IMR-90 (cell line): Measurements from ENCODE around the gene INPP5A.

ENCODE experiments used
- FOS ChIP-seq: fragments of 150-350 bp; IDR thresholded peaks from 2 replicates; pipeline ENCODE4 v1.6.1; 2016; ENCODE audit warnings: low read depth, low read length
- MXI1 ChIP-seq: IDR thresholded peaks from 2 replicates; pipeline ENCODE4 v1.6.1; 2012; ENCODE audit warnings: low read depth, mild to moderate bottlenecking, low read length, moderate library complexity, borderline replicate concordance
- POLR2A ChIP-seq: IDR thresholded peaks from 2 replicates; pipeline ENCODE4 v1.6.1; 2012; ENCODE audit warnings: mild to moderate bottlenecking, low read depth, low read length
- RAD21 ChIP-seq: IDR thresholded peaks from 2 replicates; pipeline ENCODE4 v1.6.1; 2012; ENCODE audit warnings: low read length, improper control_type of control experiment
- RCOR1 ChIP-seq: IDR thresholded peaks from 2 replicates; pipeline ENCODE4 v1.6.1; 2012; ENCODE audit warnings: mild to moderate bottlenecking, low read length, improper control_type of control experiment; ENCODE audit not compliant: insufficient replicate concordance
- SMC3 ChIP-seq: fragments of 150-350 bp; IDR thresholded peaks from 2 replicates; pipeline ENCODE4 v1.6.1; 2016; ENCODE audit warnings: low read depth, mild to moderate bottlenecking, antibody characterized with exemption, low read length, moderate library complexity
- TF ChIP-seq, protein P1 (sequence below): conservative IDR thresholded peaks from 2 replicates; pipeline ENCODE4 v1.5.1; 2012; ENCODE audit warnings: mild to moderate bottlenecking, low read depth, low read length, improper control_type of control experiment
- TF ChIP-seq, protein P2 (sequence below): fragments of 150-350 bp; IDR thresholded peaks from 2 replicates; pipeline ENCODE4 v1.6.1; 2016; ENCODE audit warnings: low read depth, mild to moderate bottlenecking, low read length, moderate library complexity, borderline replicate concordance

DNA sequence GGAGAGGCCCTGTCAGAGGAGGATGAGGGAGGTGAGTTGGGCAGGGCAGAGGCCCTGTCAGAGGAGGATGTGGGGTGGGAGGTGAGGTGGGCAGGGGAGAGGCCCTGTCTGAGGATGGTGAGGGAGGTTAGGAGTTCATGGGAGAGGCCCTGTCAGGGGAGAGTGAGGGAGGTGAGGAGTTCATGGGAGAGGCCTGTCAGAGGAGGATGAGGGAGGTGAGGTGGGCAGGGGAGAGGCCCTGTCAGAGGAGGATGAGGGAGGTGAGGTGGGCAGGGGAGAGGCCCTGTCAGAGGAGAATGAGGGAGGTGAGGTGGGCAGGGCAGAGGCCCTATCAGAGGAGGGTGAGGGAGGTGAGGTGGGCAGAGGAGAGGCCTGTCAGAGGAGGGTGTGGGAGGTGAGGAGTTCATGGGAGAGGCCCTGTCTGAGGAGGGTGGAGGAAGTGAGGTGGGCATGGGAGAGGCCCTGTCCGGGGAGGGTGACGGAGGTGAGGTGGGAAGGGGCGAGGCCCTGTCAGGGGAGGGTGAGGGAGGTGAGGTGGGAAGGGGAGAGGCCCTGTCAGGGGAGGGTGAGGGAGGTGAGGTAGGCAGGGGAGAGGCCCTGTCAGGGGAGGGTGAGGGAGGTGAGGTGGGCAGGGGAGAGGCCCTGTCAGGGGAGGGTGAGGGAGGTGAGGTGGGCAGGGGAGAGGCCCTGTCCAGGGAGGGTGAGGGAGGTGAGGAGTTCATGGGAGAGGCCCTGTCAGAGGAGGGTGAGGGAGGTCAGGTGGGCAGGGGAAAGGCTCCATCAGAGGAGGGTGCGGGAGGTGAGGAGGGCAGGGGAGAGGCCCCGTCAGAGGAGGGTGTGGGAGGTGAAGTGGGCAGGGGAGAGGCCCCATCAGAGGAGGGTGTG lies 73.7 kb downstream of the INPP5A start:
- TF ChIP-seq, protein P1, sequence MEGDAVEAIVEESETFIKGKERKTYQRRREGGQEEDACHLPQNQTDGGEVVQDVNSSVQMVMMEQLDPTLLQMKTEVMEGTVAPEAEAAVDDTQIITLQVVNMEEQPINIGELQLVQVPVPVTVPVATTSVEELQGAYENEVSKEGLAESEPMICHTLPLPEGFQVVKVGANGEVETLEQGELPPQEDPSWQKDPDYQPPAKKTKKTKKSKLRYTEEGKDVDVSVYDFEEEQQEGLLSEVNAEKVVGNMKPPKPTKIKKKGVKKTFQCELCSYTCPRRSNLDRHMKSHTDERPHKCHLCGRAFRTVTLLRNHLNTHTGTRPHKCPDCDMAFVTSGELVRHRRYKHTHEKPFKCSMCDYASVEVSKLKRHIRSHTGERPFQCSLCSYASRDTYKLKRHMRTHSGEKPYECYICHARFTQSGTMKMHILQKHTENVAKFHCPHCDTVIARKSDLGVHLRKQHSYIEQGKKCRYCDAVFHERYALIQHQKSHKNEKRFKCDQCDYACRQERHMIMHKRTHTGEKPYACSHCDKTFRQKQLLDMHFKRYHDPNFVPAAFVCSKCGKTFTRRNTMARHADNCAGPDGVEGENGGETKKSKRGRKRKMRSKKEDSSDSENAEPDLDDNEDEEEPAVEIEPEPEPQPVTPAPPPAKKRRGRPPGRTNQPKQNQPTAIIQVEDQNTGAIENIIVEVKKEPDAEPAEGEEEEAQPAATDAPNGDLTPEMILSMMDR: no peak
- TF ChIP-seq RAD21: no peak
- TF ChIP-seq FOS: no peak
- TF ChIP-seq POLR2A: no peak
- no peak for TF ChIP-seq RCOR1
- TF ChIP-seq, protein P2, sequence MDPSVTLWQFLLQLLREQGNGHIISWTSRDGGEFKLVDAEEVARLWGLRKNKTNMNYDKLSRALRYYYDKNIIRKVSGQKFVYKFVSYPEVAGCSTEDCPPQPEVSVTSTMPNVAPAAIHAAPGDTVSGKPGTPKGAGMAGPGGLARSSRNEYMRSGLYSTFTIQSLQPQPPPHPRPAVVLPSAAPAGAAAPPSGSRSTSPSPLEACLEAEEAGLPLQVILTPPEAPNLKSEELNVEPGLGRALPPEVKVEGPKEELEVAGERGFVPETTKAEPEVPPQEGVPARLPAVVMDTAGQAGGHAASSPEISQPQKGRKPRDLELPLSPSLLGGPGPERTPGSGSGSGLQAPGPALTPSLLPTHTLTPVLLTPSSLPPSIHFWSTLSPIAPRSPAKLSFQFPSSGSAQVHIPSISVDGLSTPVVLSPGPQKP: no peak
- no peak for TF ChIP-seq SMC3
- TF ChIP-seq MXI1: no peak
